Stimulated activated CD8-positive, alpha-beta memory T cell treated with anti-CD3 and anti-CD28 coated beads, Interleukin-12 subunit alpha, Interleukin-12 subunit beta, amount 100 ng/mL, for 4 hours (primary cell): ENCODE data around the gene PAGE4.
A peak's percentile ranks its signal among the peaks of the same experiment; 100 is the strongest.

Source experiments
- DNase-seq: peaks from one replicate; pipeline ENCODE4 v3.0.0-alpha.2; 2020; ENCODE audit warnings: low read depth

The PAGE4 gene

GRCh38 chrX:49829016-49829415, at the start of gene PAGE4:
PAGE4 (plus strand) TSS chrX:49829303; CDS start chrX:49830429, 1,126 bp downstream.
- no peak for DNase-seq

GRCh38 chrX:49784747-49785280, 44.3 kb upstream of the PAGE4 start:
- no peak for DNase-seq

GRCh38 chrX:49792376-49792775, 36.7 kb upstream of the PAGE4 start:
- no peak for DNase-seq

GRCh38 chrX:49793686-49794085, 35.4 kb upstream of the PAGE4 start:
- no peak for DNase-seq

GRCh38 chrX:49799828-49800227, 29.3 kb upstream of the PAGE4 start:
- no peak for DNase-seq

GRCh38 chrX:49809891-49810632, 19.0 kb upstream of the PAGE4 start:
- no peak for DNase-seq

- DNase-seq: no peak
Observed at GRCh38 chrX:49812177-49812576, 16.9 kb upstream of the PAGE4 start.

GRCh38 chrX:49816435-49816834, 12.7 kb upstream of the PAGE4 start:
- no peak for DNase-seq

- no peak for DNase-seq
Observed at GRCh38 chrX:49838374-49838773, 9.3 kb downstream of the PAGE4 start.

- DNase-seq: peak; percentile 8
Observed at GRCh38 chrX:49840679-49841078, 11.6 kb downstream of the PAGE4 start.

GRCh38 chrX:49842621-49843020, 13.5 kb downstream of the PAGE4 start:
- no peak for DNase-seq

GRCh38 chrX:49844611-49845010, 15.5 kb downstream of the PAGE4 start:
- DNase-seq: no peak

- no peak for DNase-seq
Observed at GRCh38 chrX:49845701-49846403, 16.7 kb downstream of the PAGE4 start.

GRCh38 chrX:49846522-49846921, 17.4 kb downstream of the PAGE4 start:
- no peak for DNase-seq

GRCh38 chrX:49848275-49848674, 19.2 kb downstream of the PAGE4 start:
- no peak for DNase-seq

GRCh38 chrX:49850028-49850427, 20.9 kb downstream of the PAGE4 start:
- no peak for DNase-seq

- no peak for DNase-seq
Observed at GRCh38 chrX:49853661-49854060, 24.6 kb downstream of the PAGE4 start.

- no peak for DNase-seq
Observed at GRCh38 chrX:49856819-49857218, 27.7 kb downstream of the PAGE4 start.

GRCh38 chrX:49858341-49858740, 29.2 kb downstream of the PAGE4 start:
- no peak for DNase-seq

- DNase-seq: no peak
Observed at GRCh38 chrX:49859491-49859890, 30.4 kb downstream of the PAGE4 start.

- no peak for DNase-seq
Observed at GRCh38 chrX:49860867-49861535, 31.9 kb downstream of the PAGE4 start.

- no peak for DNase-seq
Observed at GRCh38 chrX:49862093-49862492, 33.0 kb downstream of the PAGE4 start.

- no peak for DNase-seq
Observed at GRCh38 chrX:49868739-49869138, 39.6 kb downstream of the PAGE4 start.
